Naive B cell (primary cell): ENCODE data around the gene IL1RAPL1. TPM values are rescaled to one million over a fixed set of nuclear protein-coding genes. Genes with fewer than 3 reads are reported as not detected.

Experiments used
- ATAC-seq, 2 donors: fragments of 150-1000 bp; cut with Tn5 transposase; 2 replicates each; pipeline ENCODE4 v1.10.0; 2021; ENCODE audit warnings: low read depth in 2 of 2, mild to moderate bottlenecking in 2 of 2, moderate library complexity in 2 of 2
- DNase-seq: peaks from one replicate; pipeline ENCODE4 v3.0.0; 2022
- H3K27ac Mint-ChIP-seq, 6 donors: one replicate each; pipeline ENCODE4 v1.8.0; 2020 to 2022; ENCODE audit warnings: mild to moderate bottlenecking in 6 of 6, mixed read lengths in 6 of 6, moderate library complexity in 5 of 6, inconsistent platforms in 2 of 6
- H3K27me3 Mint-ChIP-seq, 3 donors: one replicate each; pipeline ENCODE4 v1.8.0; 2021 to 2022; ENCODE audit warnings: mixed read lengths in 3 of 3, mild to moderate bottlenecking in 1 of 3
- H3K36me3 Mint-ChIP-seq, 2 donors: one replicate each; pipeline ENCODE4 v1.8.0; 2020 to 2022; ENCODE audit warnings: mixed read lengths in 2 of 2, inconsistent platforms in 1 of 2, mild to moderate bottlenecking in 1 of 2
- H3K4me1 Mint-ChIP-seq, 3 donors: one replicate each; pipeline ENCODE4 v1.8.0; 2020 to 2022; ENCODE audit warnings: mixed read lengths in 3 of 3, inconsistent platforms in 1 of 3, mild to moderate bottlenecking in 1 of 3, moderate library complexity in 1 of 3
- H3K4me3 Mint-ChIP-seq, 8 donors: one replicate each; pipeline ENCODE4 v1.8.0; 2020 to 2022; ENCODE audit warnings: mild to moderate bottlenecking in 8 of 8, mixed read lengths in 8 of 8, moderate library complexity in 8 of 8, inconsistent platforms in 2 of 8
- H3K9me3 Mint-ChIP-seq, 7 donors: one replicate each; pipeline ENCODE4 v1.8.0; 2020 to 2022; ENCODE audit warnings: mixed read lengths in 7 of 7, mild to moderate bottlenecking in 5 of 7, inconsistent platforms in 2 of 7, moderate library complexity in 1 of 7
- polyA plus RNA-seq, 6 donors: library from polyadenylated mRNA; unstranded; fragments of 300-500 nt; fragmentation: Illumina TruSeq; gene quantifications; one replicate each; pipeline ENCODE4 v1.2.3, GENCODE V29; 2021; ENCODE audit warnings: low read depth in 6 of 6

Gene IL1RAPL1
- polyA plus RNA-seq, 6 donors from 2014 or later, result not detected

DNA sequence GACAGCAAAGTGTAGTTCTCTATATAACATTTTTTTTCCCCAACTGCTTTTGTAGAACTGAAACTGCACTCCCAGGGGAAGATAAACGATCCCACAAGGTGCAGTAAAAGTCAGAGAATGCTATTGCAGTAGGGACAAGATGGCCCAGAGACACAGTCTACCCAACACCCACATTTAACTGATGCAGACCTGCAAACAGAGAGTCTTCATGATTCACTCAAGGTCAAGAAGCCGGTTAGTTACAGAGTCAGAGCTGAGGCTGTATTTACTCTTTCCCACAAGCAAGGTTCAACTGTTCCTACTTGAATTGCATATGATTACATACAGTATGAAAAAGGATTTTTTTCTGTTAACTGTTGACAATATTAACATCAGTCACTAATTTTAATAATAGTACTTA lies 654.6 kb downstream of the IL1RAPL1 start:
- Mint-ChIP-seq H3K4me1 (no peaks in the 10 kb centered on the region), H3K27ac (no peak overlapping the region), H3K36me3 (no peaks in the 10 kb centered on the region), H3K4me3 (no peak overlapping the region), H3K9me3 (peaks cover 0 to 7% (median 5%) of the 10 kb centered on the region in 7 donors), H3K27me3 (no peaks in the 10 kb centered on the region)
- DNase-seq (no peak), ATAC-seq (no peak)

DNA sequence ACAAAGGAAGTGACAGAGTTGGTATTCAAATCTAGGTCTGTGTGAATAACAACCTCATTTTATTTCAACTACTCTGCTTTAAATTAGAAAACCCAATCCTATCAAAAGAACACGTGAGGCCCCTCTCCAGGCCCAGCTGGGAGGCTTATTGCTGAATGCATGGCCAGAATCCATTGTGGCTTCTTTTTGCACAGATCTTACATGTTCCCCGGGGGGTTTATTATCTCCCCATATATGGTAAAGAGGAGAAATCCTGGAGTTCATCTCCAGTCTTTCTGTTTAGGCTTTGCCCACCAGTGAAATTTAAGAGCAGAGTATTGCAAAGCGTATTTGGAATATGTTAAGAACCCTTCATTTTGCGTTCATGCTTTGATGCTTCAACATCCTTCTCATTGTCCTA lies 655.6 kb downstream of the IL1RAPL1 start:
- Mint-ChIP-seq H3K4me3 (no peak overlapping the region), H3K27ac (no peak overlapping the region), H3K9me3 (peaks cover 0 to 7% (median 5%) of the 10 kb centered on the region in 7 donors), H3K36me3 (no peaks in the 10 kb centered on the region), H3K27me3 (no peaks in the 10 kb centered on the region), H3K4me1 (no peaks in the 10 kb centered on the region)
- no peak for ATAC-seq
- no peak for DNase-seq

DNA sequence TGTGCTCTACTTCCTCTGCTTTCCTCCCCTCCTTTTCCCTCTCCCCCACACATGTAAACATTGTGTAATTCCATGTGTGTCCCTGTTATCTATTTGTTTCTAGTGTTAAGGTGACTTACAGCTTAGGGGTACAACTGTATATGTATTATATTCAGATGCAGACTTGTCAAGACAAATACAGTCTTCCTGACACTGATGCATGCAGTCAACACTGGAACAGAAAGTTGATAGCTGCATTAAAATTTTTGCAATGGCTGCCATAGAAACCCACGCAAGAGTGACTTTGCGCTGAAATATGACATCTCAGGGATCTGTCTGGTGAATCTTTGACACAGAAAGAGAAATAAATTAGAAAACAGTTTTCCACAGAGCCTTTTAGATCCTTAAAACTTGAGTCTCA lies 656.7 kb downstream of the IL1RAPL1 start:
- Mint-ChIP-seq H3K4me3 (no peak overlapping the region), H3K36me3 (no peaks in the 10 kb centered on the region), H3K27ac (no peak overlapping the region), H3K4me1 (no peaks in the 10 kb centered on the region), H3K9me3 (peaks cover 0 to 9% (median 5%) of the 10 kb centered on the region in 7 donors), H3K27me3 (no peaks in the 10 kb centered on the region)
- no peak for DNase-seq
- ATAC-seq, result no peak

DNA sequence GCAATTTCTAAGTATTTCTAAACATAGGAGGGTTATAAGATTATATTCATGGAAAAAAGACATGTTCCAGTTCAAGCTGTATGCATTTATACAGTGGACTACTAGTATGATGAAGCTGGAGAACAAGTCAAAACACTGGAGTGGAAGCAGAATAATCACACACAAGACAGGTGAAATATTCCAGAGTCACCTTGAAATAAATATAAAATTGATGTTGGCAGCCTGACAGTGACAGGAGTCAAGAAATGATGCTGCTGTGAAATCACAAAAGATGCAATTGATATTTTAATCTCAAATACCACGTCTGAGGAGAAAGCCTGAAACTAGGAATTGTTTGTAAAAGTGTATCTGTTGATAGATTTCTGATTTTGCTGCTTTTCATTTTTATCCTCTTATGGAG lies 667.3 kb downstream of the IL1RAPL1 start:
- no peaks in the 10 kb centered on the region for H3K36me3 Mint-ChIP-seq
- no peak overlapping the region for H3K4me3 Mint-ChIP-seq
- ATAC-seq, result no peak
- no peak for DNase-seq
- H3K27ac Mint-ChIP-seq, result no peak overlapping the region
- peaks cover 0 to 4% (median 1%) of the 10 kb centered on the region in 7 donors for H3K9me3 Mint-ChIP-seq
- H3K4me1 Mint-ChIP-seq, result no peaks in the 10 kb centered on the region
- H3K27me3 Mint-ChIP-seq, result no peaks in the 10 kb centered on the region

DNA sequence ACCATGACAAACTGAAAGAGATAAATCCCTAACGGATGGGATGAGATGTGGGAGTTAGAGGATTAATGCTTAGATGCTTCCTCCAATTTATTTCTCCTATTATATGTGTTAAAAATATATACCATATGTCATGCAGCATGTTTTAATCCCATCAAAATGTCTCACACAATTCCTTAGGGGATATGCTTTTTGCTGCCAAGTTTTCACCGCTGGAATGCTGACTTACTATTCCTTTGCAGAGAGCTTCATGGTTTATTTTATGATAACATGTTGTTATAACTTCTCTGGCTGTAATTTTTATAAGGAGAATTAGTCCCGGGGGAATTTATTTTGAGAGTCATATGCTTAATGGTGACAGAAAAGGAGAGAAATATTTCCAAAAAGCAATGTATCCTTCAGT lies 670.3 kb downstream of the IL1RAPL1 start:
- peaks cover 0 to 4% (median 0%) of the 10 kb centered on the region in 7 donors for H3K9me3 Mint-ChIP-seq
- H3K27ac Mint-ChIP-seq, result no peak overlapping the region
- no peaks in the 10 kb centered on the region for H3K4me1 Mint-ChIP-seq
- H3K27me3 Mint-ChIP-seq, result no peaks in the 10 kb centered on the region
- DNase-seq (no peak), ATAC-seq (no peak)
- no peak overlapping the region for H3K4me3 Mint-ChIP-seq
- no peaks in the 10 kb centered on the region for H3K36me3 Mint-ChIP-seq

DNA sequence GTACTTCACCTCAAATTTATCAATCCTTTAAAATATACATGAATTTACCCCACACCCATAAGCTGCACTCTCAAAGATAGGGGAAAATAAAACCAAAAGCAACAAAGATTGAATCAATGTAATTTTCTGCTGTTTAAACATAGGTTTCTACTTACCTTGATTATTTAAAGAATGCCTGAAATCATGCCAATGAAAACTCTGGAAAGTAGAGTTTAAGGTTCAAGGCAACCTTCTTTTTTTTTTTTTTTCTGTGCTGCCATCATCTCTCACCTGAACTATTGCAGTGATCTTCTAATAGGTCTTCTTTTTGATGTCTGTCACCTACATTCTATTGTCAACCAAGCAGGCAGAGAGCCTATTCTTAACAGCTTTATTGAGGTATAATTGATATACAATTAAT lies 682.1 kb downstream of the IL1RAPL1 start:
- Mint-ChIP-seq H3K27me3 (no peaks in the 10 kb centered on the region), H3K36me3 (no peaks in the 10 kb centered on the region), H3K4me1 (no peaks in the 10 kb centered on the region), H3K4me3 (no peak overlapping the region), H3K27ac (no peak overlapping the region), H3K9me3 (peaks cover 0 to 11% (median 3%) of the 10 kb centered on the region in 7 donors)
- ATAC-seq (no peak), DNase-seq (no peak)

DNA sequence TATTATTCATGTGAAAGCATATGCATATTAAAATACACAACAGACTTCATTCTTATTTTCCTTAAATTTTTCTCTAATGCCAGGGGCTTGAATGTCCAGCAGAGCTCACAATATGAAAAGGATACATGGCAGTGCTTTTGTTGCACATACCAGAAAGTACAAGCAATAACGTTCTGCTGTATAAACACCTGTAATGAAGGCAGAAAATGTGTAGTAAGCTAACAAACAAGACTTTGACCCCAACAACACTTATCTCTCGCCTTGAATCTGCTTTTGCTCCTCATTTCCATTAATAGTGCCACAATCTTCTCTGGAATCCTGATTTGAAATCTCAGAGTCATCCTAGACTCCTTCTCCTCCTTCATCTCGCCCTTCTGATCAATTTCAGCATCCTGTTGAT lies 687.3 kb downstream of the IL1RAPL1 start:
- H3K27me3 Mint-ChIP-seq, result no peaks in the 10 kb centered on the region
- ATAC-seq, result no peak

DNA sequence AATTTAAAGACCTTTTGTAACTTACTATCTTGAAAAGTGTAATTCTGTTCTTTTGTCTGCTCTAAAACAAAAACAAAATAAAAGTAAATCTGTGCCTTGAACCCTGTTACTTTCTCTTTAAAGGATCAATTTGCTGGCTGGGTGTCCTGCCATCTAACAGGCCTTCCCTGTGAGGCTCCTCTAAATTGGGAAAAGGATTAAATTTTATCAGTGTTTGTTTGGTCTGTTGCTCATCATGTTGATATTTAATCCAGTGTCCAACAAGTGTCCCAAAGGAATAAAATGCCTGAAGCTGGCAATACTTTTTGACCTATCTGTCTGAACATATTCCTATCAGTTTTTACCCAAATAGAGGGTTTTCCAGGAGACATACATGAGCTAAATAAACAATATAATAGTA lies 688.7 kb downstream of the IL1RAPL1 start:
- ATAC-seq (no peak), DNase-seq (no peak)
- H3K4me3 Mint-ChIP-seq, result no peak overlapping the region
- H3K27me3 Mint-ChIP-seq, result no peaks in the 10 kb centered on the region
- H3K36me3 Mint-ChIP-seq, result peaks cover 0 to 6% of the 10 kb centered on the region in 2 donors
- no peaks in the 10 kb centered on the region for H3K4me1 Mint-ChIP-seq
- peaks cover 0 to 12% (median 5%) of the 10 kb centered on the region in 7 donors for H3K9me3 Mint-ChIP-seq
- no peak overlapping the region for H3K27ac Mint-ChIP-seq

More for the DNA sequence above, 687.3 kb downstream of the IL1RAPL1 start:
- Mint-ChIP-seq H3K36me3 (peaks cover 0 to 6% of the 10 kb centered on the region in 2 donors), H3K4me3 (no peak overlapping the region), H3K27ac (no peak overlapping the region), H3K9me3 (peaks cover 0 to 9% (median 5%) of the 10 kb centered on the region in 7 donors), H3K4me1 (no peaks in the 10 kb centered on the region)
- no peak for DNase-seq

DNA sequence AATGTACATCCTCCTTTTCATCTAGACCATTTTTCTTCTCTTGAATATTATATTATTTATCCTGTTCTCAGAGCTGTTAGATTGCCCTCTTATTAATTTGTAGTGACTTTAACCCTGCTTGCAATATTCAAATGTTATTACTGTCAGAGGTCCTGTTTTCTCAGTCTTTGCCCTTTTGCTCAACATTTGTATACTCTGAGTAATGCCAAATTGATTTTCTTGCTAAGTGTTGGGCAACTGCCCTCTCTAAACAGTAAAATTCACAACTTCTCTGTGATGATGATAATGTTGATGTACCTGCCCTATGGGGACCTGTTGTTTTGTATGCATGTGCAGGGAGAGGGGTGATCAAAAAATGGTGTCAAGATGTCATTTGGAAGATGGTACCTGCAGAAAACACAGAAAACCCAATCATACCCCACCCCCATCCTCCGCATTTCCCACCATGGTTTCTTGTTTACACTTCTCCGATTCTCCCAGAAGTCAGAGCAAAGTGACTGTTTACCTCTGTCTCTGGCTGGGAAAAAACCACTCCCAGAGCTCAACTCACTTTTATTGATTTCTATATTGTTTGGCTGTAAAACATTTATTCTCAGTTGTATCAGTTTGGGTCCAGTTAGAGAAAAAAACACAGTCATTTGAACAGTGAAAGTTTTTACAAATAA lies 694.0 kb downstream of the IL1RAPL1 start:
- Mint-ChIP-seq H3K27me3 (no peaks in the 10 kb centered on the region), H3K9me3 (peaks cover 0 to 12% (median 2%) of the 10 kb centered on the region in 7 donors), H3K4me1 (no peaks in the 10 kb centered on the region), H3K27ac (no peak overlapping the region), H3K36me3 (no peaks in the 10 kb centered on the region), H3K4me3 (no peak overlapping the region)
- no peak for ATAC-seq
- no peak for DNase-seq

DNA sequence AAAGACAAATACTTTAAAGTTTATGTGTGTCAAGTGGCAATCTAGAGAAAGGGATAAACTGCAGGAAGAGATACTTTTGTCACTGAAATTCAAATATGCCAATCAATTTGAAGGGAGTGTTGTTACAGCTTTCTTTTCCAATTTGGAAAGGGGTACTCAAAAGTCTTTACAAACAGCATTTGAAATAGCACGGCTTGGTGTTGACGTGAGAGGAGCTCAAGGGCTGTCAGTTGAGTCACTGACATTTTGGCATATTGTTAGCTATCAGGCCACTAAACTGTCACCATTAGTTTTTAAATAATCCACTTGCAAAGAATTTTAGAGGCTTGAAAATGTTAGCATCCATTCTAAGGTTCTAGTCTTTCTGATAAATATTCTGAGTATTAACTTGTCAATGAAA lies 698.4 kb downstream of the IL1RAPL1 start:
- Mint-ChIP-seq H3K4me1 (no peaks in the 10 kb centered on the region), H3K27me3 (no peaks in the 10 kb centered on the region), H3K36me3 (no peaks in the 10 kb centered on the region), H3K27ac (no peak overlapping the region), H3K4me3 (no peak overlapping the region), H3K9me3 (peaks cover 0 to 8% (median 3%) of the 10 kb centered on the region in 7 donors)
- DNase-seq, result no peak
- ATAC-seq, result no peak

DNA sequence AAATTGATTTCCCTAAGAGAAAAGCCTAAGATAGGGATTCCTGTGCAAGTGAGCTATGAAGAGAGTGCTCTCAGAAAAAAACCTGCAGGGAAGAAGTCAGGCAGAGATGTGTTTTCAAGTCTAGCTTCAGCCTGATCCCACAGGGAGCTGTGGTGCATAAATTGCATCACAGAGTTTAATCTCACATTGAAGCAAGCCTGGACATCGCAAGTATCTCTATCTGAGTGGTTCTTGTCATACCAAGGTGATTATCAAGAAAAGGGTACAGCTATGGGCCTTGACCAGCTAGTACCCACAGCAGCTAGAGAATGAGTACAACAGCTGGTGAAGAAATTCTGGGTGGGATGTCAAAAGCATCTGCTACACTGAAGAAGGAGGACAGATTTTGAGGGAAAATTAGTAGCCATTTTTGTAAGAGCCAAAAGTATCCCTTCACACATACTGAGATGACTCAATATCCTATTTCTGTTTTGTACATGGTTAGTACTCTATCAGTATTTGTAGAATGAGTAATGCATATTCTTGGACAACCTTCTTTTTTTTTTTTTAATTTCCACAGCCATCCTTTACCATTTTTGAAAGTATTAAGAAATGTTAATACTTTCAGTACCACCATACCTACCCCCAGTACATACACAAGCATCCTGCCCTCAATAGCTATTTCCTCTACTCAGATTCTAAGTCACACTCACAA lies 708.9 kb downstream of the IL1RAPL1 start:
- peaks cover 0 to 5% (median 0%) of the 10 kb centered on the region in 7 donors for H3K9me3 Mint-ChIP-seq
- no peaks in the 10 kb centered on the region for H3K4me1 Mint-ChIP-seq
- H3K27ac Mint-ChIP-seq, result no peak overlapping the region
- DNase-seq (no peak), ATAC-seq (no peak)
- no peak overlapping the region for H3K4me3 Mint-ChIP-seq
- no peaks in the 10 kb centered on the region for H3K27me3 Mint-ChIP-seq
- H3K36me3 Mint-ChIP-seq, result no peaks in the 10 kb centered on the region

DNA sequence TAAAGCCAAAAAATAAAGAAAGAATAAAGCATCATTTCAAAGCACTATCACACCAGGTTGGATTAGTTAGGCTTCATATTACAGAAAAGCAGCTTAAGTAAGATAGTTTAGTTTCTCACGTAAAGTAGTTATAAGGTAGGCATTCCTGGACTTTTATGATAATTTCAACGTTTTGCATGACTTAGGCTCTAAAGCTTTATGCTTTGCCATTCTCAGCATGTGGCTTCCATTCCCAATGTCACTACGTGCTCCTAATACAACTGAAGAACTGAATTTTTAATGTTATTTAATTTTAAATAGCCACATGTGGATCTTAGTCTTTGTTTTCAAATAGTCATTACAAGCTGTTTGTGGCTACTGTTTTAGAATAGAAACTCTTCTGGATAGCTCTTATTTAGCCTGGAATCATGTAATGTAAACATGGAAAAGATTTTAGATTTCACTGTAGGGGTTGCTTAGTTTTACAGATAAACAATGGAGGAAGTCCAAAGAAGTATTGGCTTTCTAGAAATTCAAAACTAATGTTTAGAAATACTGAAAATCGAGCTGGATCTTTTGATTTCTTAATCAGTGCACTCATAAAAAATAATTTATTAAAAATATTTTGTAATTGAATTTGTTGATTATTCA lies 710.0 kb downstream of the IL1RAPL1 start:
- Mint-ChIP-seq H3K36me3 (no peaks in the 10 kb centered on the region), H3K4me1 (no peaks in the 10 kb centered on the region), H3K27ac (no peak overlapping the region), H3K4me3 (no peak overlapping the region), H3K9me3 (peaks cover 0 to 5% (median 0%) of the 10 kb centered on the region in 7 donors), H3K27me3 (no peaks in the 10 kb centered on the region)
- no peak for ATAC-seq
- no peak for DNase-seq

DNA sequence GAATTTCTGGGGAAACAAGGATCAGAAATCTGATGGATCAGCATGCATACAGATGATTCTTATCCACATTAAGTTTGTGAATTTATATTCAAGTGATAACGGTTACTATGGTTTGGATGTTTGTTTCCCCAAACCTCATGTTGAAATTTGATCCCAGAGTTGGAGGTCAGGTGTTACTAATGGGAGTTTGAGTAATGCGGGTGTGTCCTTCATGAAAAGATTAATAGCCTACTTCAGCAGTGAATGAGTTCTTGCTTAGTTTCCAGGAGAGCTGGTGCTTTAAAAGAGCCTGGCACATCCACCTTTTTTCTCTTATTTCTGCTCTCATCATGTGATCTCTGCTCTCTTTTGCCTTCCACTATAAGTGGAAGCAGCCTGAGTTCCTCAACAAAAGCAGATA lies 712.4 kb downstream of the IL1RAPL1 start:
- ATAC-seq (no peak), DNase-seq (no peak)
- Mint-ChIP-seq H3K27me3 (no peaks in the 10 kb centered on the region), H3K36me3 (no peaks in the 10 kb centered on the region), H3K4me1 (no peaks in the 10 kb centered on the region), H3K4me3 (no peak overlapping the region), H3K9me3 (peaks cover 0 to 6% (median 0%) of the 10 kb centered on the region in 7 donors), H3K27ac (no peak overlapping the region)

DNA sequence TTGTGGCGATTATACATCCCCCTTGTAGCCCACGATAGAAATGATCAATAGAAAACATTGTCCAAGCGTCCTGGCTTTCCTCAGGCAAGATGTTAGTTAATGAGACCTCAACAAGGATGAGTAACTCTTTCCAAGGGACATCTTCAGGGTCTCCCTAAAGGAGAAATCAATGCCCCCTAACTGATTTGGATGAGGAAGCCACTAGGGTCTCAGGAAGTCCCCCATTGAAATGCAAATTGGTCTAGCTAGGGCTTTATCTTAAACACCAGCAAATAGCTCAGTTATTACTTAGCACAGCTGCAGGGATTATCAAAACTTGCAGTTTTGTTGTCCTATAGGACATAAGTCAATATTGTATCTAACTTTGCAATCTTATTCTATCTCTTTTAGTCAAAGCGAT lies 721.5 kb downstream of the IL1RAPL1 start:
- ATAC-seq, result no peak

More for the DNA sequence above, 721.5 kb downstream of the IL1RAPL1 start:
- H3K4me3 Mint-ChIP-seq, result no peak overlapping the region
- peaks cover 0 to 8% (median 4%) of the 10 kb centered on the region in 7 donors for H3K9me3 Mint-ChIP-seq
- H3K4me1 Mint-ChIP-seq, result no peaks in the 10 kb centered on the region
- H3K27me3 Mint-ChIP-seq, result no peaks in the 10 kb centered on the region
- no peaks in the 10 kb centered on the region for H3K36me3 Mint-ChIP-seq
- H3K27ac Mint-ChIP-seq, result no peak overlapping the region
- no peak for DNase-seq
